ENCODE data around the gene CAND1. TPM values are rescaled to one million over a fixed set of nuclear protein-coding genes. Genes with fewer than 3 reads are reported as not detected.
A peak's percentile ranks its signal among the peaks of the same experiment; 100 is the strongest.

Gene CAND1
- 155 TPM for total RNA-seq (2021; ENCODE audit: unreplicated experiment)
- 41.0 and 45.3 TPM in 2 replicates for polyA plus RNA-seq (2012)
- percentile 94 among the genes with signal in this experiment for Bru-seq, nascent RNA
- percentile 96 among the genes with signal in this experiment for BruChase-seq, experiment 1, labeled RNA remaining after a 6-hour chase
- BruChase-seq, experiment 2, labeled RNA remaining after a 2-hour chase: percentile 93 among the genes with signal in this experiment
- long read RNA-seq, full-length matches to known transcripts: 80 of 109 reads
- long read RNA-seq, partial matches to known transcripts: 18 of 109 reads
- long read RNA-seq, other reads (novel, unspliced or antisense): 11 of 109 reads

DNA sequence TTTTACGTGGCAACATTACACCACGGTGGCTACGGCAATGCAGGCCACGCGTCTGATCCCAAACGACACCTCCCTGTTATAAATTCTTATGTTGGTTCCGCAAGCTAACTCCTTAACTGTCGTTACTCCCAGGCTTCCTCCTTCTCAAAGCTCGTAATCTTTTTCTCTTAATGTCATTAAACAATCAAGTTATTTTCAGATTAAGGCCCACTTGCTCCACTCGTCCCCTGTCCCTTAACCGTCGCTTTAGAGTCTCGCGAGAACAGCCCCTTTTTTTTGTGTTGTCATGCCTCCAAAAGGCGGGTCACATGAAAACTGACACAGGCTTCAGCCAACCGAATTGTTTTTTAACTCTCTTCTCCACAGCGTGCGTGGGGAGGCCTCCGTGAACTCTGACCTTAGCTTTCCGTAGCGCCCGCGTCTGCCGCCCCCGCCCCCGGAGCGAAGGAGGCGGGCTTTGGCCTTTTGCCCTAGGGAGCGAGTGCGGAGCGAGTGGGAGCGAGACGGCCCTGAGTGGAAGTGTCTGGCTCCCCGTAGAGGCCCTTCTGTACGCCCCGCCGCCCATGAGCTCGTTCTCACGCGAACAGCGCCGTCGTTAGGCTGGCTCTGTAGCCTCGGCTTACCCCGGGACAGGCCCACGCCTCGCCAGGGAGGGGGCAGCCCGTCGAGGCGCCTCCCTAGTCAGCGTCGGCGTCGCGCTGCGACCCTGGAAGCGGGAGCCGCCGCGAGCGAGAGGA, at the start of gene CAND1:
TSS of gene CAND1 (plus strand) at position 463 of the 737 bp plus-strand sequence. CDS start 360 bp downstream, outside the sequence.
- peak; percentile 99 for DNase-seq (ENCODE audit: low read depth, low spot score)
- Histone ChIP-seq H3K9ac (ENCODE audit: low read length) (peak within 1 kb of the TSS; percentile 96), H3K9me2 (ENCODE audit: insufficient read depth) (no peaks in the 10 kb centered on the region), H3K4me1 (ENCODE audit: control insufficient read depth in 1 of 2, insufficient read depth in 2 of 2, low read length in 2 of 2) (peaks cover 11 to 23% of the 10 kb centered on the region in 2 experiments), H3K4me2 (ENCODE audit: low read length) (peak within 1 kb of the TSS; percentile 96), H4K20me1 (ENCODE audit: insufficient read depth) (peaks cover 18% of the 10 kb centered on the region), H3K9me3 (ENCODE audit: control insufficient read depth in 1 of 2, insufficient read depth in 1 of 2, low read depth in 1 of 2, low read length in 2 of 2) (no peaks in the 10 kb centered on the region), H2AFZ (ENCODE audit: low read depth, low read length, poor library complexity, severe bottlenecking) (peak within 1 kb of the TSS; percentile 86), H3K36me3 (ENCODE audit: control insufficient read depth in 1 of 2, insufficient read depth in 2 of 2, low read length in 2 of 2) (0 out of 4 replicates have a peak, but pooled peaks cover 0 to under 1% of the 10 kb centered on the region in 2 experiments), H3K4me3 (replicated peaks in 1 of 2; ENCODE audit: low read depth in 1 of 2, low read length in 2 of 2) (peak within 1 kb of the TSS; percentile 72 to 95), H3K27ac (ENCODE audit: low read depth, low read length) (peak within 1 kb of the TSS; percentile 99), H3K79me2 (ENCODE audit: insufficient read depth, low read length) (peaks cover 46% of the 10 kb centered on the region), H3K27me3 (ENCODE audit: insufficient read depth, low read length) (no peaks in the 10 kb centered on the region)
- BruUV-seq (replicated peaks): no TSS peak
- intact Hi-C loops (cut with micrococcal nuclease): no loop called here
- ChIA-PET POLR2A (interaction anchor here (1.1 to 2.8 kb wide), 5 partner anchors 10 to 324 kb away, joined by 3 to 16 read pairs (median 4); no protein-coding TSS in a partner anchor), RAD21 (ENCODE audit: low non-redundant PET in 1 of 2, low total read pairs in 2 of 2, uncharacterized antibody in 2 of 2, unreplicated experiment in 2 of 2) (interaction anchor here in 1 of 2 experiments (0.6 to 1.1 kb wide), 2 partner anchors 9 to 195 kb away, joined by 3 read pairs; no protein-coding TSS in a partner anchor), CTCF (interaction anchor here (1.0 to 1.3 kb wide), 4 partner anchors 17 to 108 kb away, joined by 3 to 4 read pairs (median 4); no protein-coding TSS in a partner anchor)
- peak; percentile 84 for ATAC-seq
- TF ChIP-seq, protein P1, sequence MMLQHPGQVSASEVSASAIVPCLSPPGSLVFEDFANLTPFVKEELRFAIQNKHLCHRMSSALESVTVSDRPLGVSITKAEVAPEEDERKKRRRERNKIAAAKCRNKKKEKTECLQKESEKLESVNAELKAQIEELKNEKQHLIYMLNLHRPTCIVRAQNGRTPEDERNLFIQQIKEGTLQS (IDR thresholded peaks at IDR 0.05): no peak
- no peak for TF ChIP-seq ZNF274 (IDR thresholded peaks at IDR 0.05; ENCODE audit: low read depth, low read length)
- TF ChIP-seq CBX3 (IDR thresholded peaks at IDR 0.05; ENCODE audit: low read depth): peak; percentile 62; the same call in 1 of the 2 replicates
- TF ChIP-seq, protein P2, sequence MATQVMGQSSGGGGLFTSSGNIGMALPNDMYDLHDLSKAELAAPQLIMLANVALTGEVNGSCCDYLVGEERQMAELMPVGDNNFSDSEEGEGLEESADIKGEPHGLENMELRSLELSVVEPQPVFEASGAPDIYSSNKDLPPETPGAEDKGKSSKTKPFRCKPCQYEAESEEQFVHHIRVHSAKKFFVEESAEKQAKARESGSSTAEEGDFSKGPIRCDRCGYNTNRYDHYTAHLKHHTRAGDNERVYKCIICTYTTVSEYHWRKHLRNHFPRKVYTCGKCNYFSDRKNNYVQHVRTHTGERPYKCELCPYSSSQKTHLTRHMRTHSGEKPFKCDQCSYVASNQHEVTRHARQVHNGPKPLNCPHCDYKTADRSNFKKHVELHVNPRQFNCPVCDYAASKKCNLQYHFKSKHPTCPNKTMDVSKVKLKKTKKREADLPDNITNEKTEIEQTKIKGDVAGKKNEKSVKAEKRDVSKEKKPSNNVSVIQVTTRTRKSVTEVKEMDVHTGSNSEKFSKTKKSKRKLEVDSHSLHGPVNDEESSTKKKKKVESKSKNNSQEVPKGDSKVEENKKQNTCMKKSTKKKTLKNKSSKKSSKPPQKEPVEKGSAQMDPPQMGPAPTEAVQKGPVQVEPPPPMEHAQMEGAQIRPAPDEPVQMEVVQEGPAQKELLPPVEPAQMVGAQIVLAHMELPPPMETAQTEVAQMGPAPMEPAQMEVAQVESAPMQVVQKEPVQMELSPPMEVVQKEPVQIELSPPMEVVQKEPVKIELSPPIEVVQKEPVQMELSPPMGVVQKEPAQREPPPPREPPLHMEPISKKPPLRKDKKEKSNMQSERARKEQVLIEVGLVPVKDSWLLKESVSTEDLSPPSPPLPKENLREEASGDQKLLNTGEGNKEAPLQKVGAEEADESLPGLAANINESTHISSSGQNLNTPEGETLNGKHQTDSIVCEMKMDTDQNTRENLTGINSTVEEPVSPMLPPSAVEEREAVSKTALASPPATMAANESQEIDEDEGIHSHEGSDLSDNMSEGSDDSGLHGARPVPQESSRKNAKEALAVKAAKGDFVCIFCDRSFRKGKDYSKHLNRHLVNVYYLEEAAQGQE (IDR thresholded peaks at IDR 0.05; ENCODE audit: low read depth): no peak
- TF ChIP-seq, protein P3, sequence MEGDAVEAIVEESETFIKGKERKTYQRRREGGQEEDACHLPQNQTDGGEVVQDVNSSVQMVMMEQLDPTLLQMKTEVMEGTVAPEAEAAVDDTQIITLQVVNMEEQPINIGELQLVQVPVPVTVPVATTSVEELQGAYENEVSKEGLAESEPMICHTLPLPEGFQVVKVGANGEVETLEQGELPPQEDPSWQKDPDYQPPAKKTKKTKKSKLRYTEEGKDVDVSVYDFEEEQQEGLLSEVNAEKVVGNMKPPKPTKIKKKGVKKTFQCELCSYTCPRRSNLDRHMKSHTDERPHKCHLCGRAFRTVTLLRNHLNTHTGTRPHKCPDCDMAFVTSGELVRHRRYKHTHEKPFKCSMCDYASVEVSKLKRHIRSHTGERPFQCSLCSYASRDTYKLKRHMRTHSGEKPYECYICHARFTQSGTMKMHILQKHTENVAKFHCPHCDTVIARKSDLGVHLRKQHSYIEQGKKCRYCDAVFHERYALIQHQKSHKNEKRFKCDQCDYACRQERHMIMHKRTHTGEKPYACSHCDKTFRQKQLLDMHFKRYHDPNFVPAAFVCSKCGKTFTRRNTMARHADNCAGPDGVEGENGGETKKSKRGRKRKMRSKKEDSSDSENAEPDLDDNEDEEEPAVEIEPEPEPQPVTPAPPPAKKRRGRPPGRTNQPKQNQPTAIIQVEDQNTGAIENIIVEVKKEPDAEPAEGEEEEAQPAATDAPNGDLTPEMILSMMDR (IDR thresholded peaks at IDR 0.05 in 2 of 3, conservative IDR thresholded peaks at IDR 0.05 in 1 of 3; ENCODE audit: borderline replicate concordance in 1 of 3, insufficient read depth in 1 of 3, low read depth in 2 of 3, low read length in 2 of 3): no peak
- TF ChIP-seq SIN3A (IDR thresholded peaks at IDR 0.05; ENCODE audit: low read depth): 0 out of 2 replicates have a peak, but pooled peaks have one; percentile 37
- peak; percentile 53 for TF ChIP-seq POLR2A (IDR thresholded peaks at IDR 0.05; ENCODE audit: borderline replicate concordance, extremely low read depth, insufficient read depth, insufficient read length)
- TF ChIP-seq FOSL1 (IDR thresholded peaks at IDR 0.05; ENCODE audit: low read depth): no peak
- peak; percentile 38; the same call in 1 of the 2 replicates for TF ChIP-seq POLR2AphosphoS5 (IDR thresholded peaks at IDR 0.05; ENCODE audit: low read depth, low read length)
- TF ChIP-seq YY1 (IDR thresholded peaks at IDR 0.05; ENCODE audit: extremely low read depth, insufficient replicate concordance, low read depth, low read length): no peak
- TF ChIP-seq, protein P4, sequence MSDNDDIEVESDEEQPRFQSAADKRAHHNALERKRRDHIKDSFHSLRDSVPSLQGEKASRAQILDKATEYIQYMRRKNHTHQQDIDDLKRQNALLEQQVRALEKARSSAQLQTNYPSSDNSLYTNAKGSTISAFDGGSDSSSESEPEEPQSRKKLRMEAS (IDR thresholded peaks at IDR 0.05): peak; percentile 97
- peak; percentile 94 for TF ChIP-seq SP1 (IDR thresholded peaks at IDR 0.05; ENCODE audit: low read depth)
- TF ChIP-seq EZH2 (IDR thresholded peaks at IDR 0.05): no peak
- TF ChIP-seq SRF (IDR thresholded peaks at IDR 0.05; ENCODE audit: low read depth): peak; percentile 87
- TF ChIP-seq JUND (IDR thresholded peaks at IDR 0.05): no peak
- no peak for TF ChIP-seq CEBPB (IDR thresholded peaks at IDR 0.05; ENCODE audit: low read depth)
- no peak for TF ChIP-seq EZH2phosphoT487 (IDR thresholded peaks at IDR 0.05; ENCODE audit: borderline replicate concordance)
- peak; percentile 90 for TF ChIP-seq ZFX (IDR thresholded peaks at IDR 0.05)
